ENCODE measurements around the gene DCST1.

DNA sequence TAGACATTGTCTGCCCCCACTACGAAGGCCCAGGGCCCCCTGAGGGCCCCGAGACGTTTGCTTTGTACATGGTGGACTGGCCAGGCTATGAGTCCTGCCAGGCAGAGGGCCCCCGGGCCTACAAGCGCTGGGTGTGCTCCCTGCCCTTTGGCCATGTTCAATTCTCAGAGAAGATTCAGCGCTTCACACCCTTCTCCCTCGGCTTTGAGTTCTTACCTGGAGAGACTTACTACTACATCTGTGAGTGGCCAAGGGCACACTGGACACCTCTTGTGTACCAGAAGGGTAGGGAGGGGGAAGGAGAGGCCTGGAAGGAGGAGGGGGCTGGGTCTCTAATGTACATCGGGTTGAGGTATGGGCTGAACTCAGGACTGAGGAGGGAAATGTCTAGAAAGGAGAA, 33.2 kb downstream of the DCST1 start:
- TF ChIP-seq ZNF274 (IDR thresholded peaks at IDR 0.05; ENCODE audit: low read depth, low read length) (no peak), YY1 (IDR thresholded peaks at IDR 0.05; ENCODE audit: insufficient read depth, insufficient read length) (no peak)
